Stimulated activated CD4-positive, alpha-beta T cell treated with anti-CD3 and anti-CD28 coated beads, Interleukin-4, amount 100 ng/mL, for 48 hours (primary cell): Measurements from ENCODE around the gene SLC17A2.

Source experiments
- DNase-seq, 2 donors: peaks; one replicate each; pipeline ENCODE4 v3.0.0-alpha.2; 2020; ENCODE audit warnings: low read depth in 2 of 2

SLC17A2 gene

GRCh38 chr6:25930532-25931410, at the start of gene SLC17A2:
Gene SLC17A2 (minus strand): TSS chr6:25930691. CDS start chr6:25925796, 4,895 bp downstream.
- DNase-seq: no peak

GRCh38 chr6:25975923-25976560, 45.6 kb upstream of the SLC17A2 start:
- DNase-seq: no peak

- DNase-seq: no peak
Measured at GRCh38 chr6:25973923-25974555, 43.5 kb upstream of the SLC17A2 start.

GRCh38 chr6:25972902-25973301, 42.4 kb upstream of the SLC17A2 start:
- no peak for DNase-seq

GRCh38 chr6:25972128-25972527, 41.6 kb upstream of the SLC17A2 start:
- DNase-seq: no peak

GRCh38 chr6:25971187-25971821, 40.8 kb upstream of the SLC17A2 start:
- no peak for DNase-seq

GRCh38 chr6:25968769-25969168, 38.3 kb upstream of the SLC17A2 start:
- DNase-seq: no peak

GRCh38 chr6:25966711-25967110, 36.2 kb upstream of the SLC17A2 start:
- DNase-seq: no peak

GRCh38 chr6:25965058-25965457, 34.6 kb upstream of the SLC17A2 start:
- DNase-seq: no peak

GRCh38 chr6:25963426-25964123, 33.1 kb upstream of the SLC17A2 start:
- no peak for DNase-seq

GRCh38 chr6:25962149-25963127, 31.9 kb upstream of the SLC17A2 start, which contains the start of gene TRIM38:
Gene TRIM38 (plus strand): TSS chr6:25962802. CDS start chr6:25966523, 3,721 bp downstream.
- peak; percentile 39 to 68 for DNase-seq

GRCh38 chr6:25961619-25962148, 31.2 kb upstream of the SLC17A2 start:
- DNase-seq: no peak

GRCh38 chr6:25960734-25961133, 30.2 kb upstream of the SLC17A2 start:
- peak; percentile 40 to 57 for DNase-seq

- DNase-seq: no peak
Measured at GRCh38 chr6:25959890-25960536, 29.5 kb upstream of the SLC17A2 start.

GRCh38 chr6:25958700-25959162, 28.2 kb upstream of the SLC17A2 start:
- no peak for DNase-seq

GRCh38 chr6:25956226-25956625, 25.7 kb upstream of the SLC17A2 start:
- no peak for DNase-seq

- no peak for DNase-seq
Measured at GRCh38 chr6:25954756-25955155, 24.3 kb upstream of the SLC17A2 start.

GRCh38 chr6:25953733-25954132, 23.2 kb upstream of the SLC17A2 start:
- DNase-seq: no peak

- no peak for DNase-seq
Measured at GRCh38 chr6:25952535-25952934, 22.0 kb upstream of the SLC17A2 start.
